OCI-LY3 (cell line): ENCODE results near the gene CXCL10.

ENCODE experiments used
- H2AFZ ChIP-seq: fragments of 200-600, 300-600 bp; shearing (Covaris generic); 2 replicates; pipeline ENCODE4 v1.6.0; 2014; ENCODE audit warnings: antibody characterized with exemption, low read depth, low read length
- H3K27ac ChIP-seq: fragments of 200-600, 300-600 bp; sonication (generic); 2 replicates; pipeline ENCODE4 v1.5.1; 2014; ENCODE audit warnings: mild to moderate bottlenecking, low read length, moderate library complexity, mixed read lengths
- H3K27me3 ChIP-seq: fragments of 200-600, 300-600 bp; sonication (generic); 2 replicates; pipeline ENCODE4 v1.6.1; 2014; ENCODE audit warnings: low read depth, low read length, mixed read lengths
- H3K36me3 ChIP-seq: fragments of 200-600, 300-600 bp; sonication (generic); replicated peaks from 2 replicates; pipeline ENCODE3; 2014; ENCODE audit warnings: low read depth, low read length, mixed read lengths
- H3K4me1 ChIP-seq: fragments of 300-600, 200-600 bp; sonication (generic); 2 replicates; pipeline ENCODE4 v1.6.1; 2014; ENCODE audit warnings: low read length, mixed read lengths
- H3K4me2 ChIP-seq: fragments of 200-600, 300-600 bp; sonication (generic); 2 replicates; pipeline ENCODE4 v1.6.1; 2014; ENCODE audit warnings: low read length, mixed read lengths
- H3K4me3 ChIP-seq: fragments of 300-600, 200-600 bp; sonication (generic); 2 replicates; pipeline ENCODE4 v1.5.1; 2014; ENCODE audit warnings: antibody characterized with exemption, mild to moderate bottlenecking, low read length, moderate library complexity
- H3K79me2 ChIP-seq: fragments of 300-600, 200-600 bp; shearing (Covaris generic); 2 replicates; pipeline ENCODE4 v1.6.1; 2014; ENCODE audit warnings: mild to moderate bottlenecking, low read length, mixed read lengths
- H3K9ac ChIP-seq: fragments of 300-600, 200-600 bp; shearing (Covaris generic); 2 replicates; pipeline ENCODE4 v1.6.0; 2014; ENCODE audit warnings: mild to moderate bottlenecking, low read length, moderate library complexity
- H3K9me3 ChIP-seq: fragments of 200-600, 300-600 bp; shearing (Covaris generic); 2 replicates; pipeline ENCODE4 v1.6.1; 2014; ENCODE audit warnings: low read length, mixed read lengths; ENCODE audit not compliant: insufficient read depth
- H4K20me1 ChIP-seq: fragments of 200-600, 300-600 bp; sonication (generic); 2 replicates; pipeline ENCODE4 v1.6.1; 2016; ENCODE audit warnings: low read length, mixed read lengths; ENCODE audit not compliant: insufficient read depth
- EZH2phosphoT487 ChIP-seq: fragments of 200-600 bp; shearing (Covaris generic); IDR thresholded peaks from 2 replicates; pipeline ENCODE4 v1.6.1; 2018; ENCODE audit warnings: antibody characterized with exemption, mixed run types, low read depth
- TF ChIP-seq, protein P1 (sequence below): fragments of 200-600, 300-600 bp; sonication (generic); IDR thresholded peaks from 2 replicates; pipeline ENCODE4 v1.5.1; 2014; ENCODE audit warnings: antibody characterized with exemption, low read length, low read depth

Gene CXCL10

DNA sequence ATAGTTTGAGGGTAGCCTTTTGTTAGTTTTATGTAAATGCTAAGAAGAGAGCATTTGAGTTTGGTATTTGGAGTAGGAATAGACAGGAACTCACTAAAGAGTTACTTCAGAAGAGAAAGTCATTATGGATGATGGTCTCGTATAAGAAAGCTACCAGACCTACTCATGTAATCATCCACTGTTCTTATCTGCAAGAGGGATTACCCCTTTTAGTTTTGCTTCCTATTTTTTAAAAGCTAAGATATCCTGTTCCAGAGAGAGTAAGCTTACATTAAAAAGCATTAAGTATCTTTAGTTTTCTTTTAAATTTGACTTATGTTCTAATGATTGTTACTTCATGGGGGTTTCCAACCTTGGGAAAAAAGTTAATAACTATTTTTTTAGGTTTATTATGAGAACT lies 38.7 kb upstream of the CXCL10 start:
- no peak for TF ChIP-seq EZH2phosphoT487
- TF ChIP-seq, protein P1, sequence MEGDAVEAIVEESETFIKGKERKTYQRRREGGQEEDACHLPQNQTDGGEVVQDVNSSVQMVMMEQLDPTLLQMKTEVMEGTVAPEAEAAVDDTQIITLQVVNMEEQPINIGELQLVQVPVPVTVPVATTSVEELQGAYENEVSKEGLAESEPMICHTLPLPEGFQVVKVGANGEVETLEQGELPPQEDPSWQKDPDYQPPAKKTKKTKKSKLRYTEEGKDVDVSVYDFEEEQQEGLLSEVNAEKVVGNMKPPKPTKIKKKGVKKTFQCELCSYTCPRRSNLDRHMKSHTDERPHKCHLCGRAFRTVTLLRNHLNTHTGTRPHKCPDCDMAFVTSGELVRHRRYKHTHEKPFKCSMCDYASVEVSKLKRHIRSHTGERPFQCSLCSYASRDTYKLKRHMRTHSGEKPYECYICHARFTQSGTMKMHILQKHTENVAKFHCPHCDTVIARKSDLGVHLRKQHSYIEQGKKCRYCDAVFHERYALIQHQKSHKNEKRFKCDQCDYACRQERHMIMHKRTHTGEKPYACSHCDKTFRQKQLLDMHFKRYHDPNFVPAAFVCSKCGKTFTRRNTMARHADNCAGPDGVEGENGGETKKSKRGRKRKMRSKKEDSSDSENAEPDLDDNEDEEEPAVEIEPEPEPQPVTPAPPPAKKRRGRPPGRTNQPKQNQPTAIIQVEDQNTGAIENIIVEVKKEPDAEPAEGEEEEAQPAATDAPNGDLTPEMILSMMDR, result no peak
- Histone ChIP-seq H3K9me3 (no peaks in the 10 kb centered on the region; the same call in 1 of the 2 replicates), H3K9ac (peak overlapping the region; percentile 86), H3K27me3 (no peaks in the 10 kb centered on the region), H4K20me1 (no peaks in the 10 kb centered on the region), H3K4me2 (peak overlapping the region; percentile 65), H3K27ac (peak overlapping the region; percentile 95), H3K79me2 (peaks cover 9% of the 10 kb centered on the region; the same call in 1 of the 2 replicates), H2AFZ (no peak overlapping the region), H3K4me1 (peaks cover 81% of the 10 kb centered on the region), H3K4me3 (peak overlapping the region; percentile 17; the same call in 1 of the 2 replicates), H3K36me3 (peaks cover 15% of the 10 kb centered on the region)

DNA sequence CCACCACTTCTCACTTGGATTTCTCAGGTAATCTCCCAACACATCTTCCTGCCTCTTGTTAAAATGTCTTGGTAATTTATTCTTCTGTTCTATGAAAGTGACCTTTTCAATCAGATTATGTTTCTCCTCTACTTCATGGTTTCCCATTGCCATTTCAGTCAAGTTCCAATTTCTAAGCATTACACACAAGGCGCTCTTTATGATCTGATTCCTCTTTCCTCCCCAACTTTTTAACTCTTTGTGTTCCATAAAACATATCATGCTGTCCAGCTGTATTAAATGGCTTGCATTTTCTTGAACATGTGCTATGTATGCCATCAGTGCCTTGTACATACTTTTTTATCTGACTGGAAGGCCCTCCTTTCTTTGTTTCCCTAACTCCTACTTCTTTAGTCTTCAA lies 38.1 kb upstream of the CXCL10 start:
- Histone ChIP-seq H4K20me1 (no peaks in the 10 kb centered on the region), H2AFZ (no peak overlapping the region), H3K27me3 (no peaks in the 10 kb centered on the region), H3K9me3 (no peaks in the 10 kb centered on the region; the same call in 1 of the 2 replicates), H3K27ac (peak overlapping the region; percentile 95), H3K79me2 (peaks cover 10% of the 10 kb centered on the region; the same call in 1 of the 2 replicates), H3K36me3 (peaks cover 14% of the 10 kb centered on the region), H3K4me2 (peak overlapping the region; percentile 65), H3K4me3 (peak overlapping the region; percentile 17; the same call in 1 of the 2 replicates), H3K4me1 (peaks cover 82% of the 10 kb centered on the region), H3K9ac (peak overlapping the region; percentile 86)
- no peak for TF ChIP-seq EZH2phosphoT487
- TF ChIP-seq, protein P1, result no peak

GRCh38 chr4:76060506-76060905 lies 37.2 kb upstream of the CXCL10 start:
- peaks cover 87% of the 10 kb centered on the region for H3K4me1 ChIP-seq
- H3K27me3 ChIP-seq, result no peaks in the 10 kb centered on the region
- TF ChIP-seq EZH2phosphoT487, result no peak
- TF ChIP-seq, protein P1, result no peak
- peak overlapping the region; percentile 65 for H3K4me2 ChIP-seq
- peaks cover 16% of the 10 kb centered on the region; the same call in 1 of the 2 replicates for H3K79me2 ChIP-seq
- peaks cover 7% of the 10 kb centered on the region for H3K36me3 ChIP-seq
- H4K20me1 ChIP-seq, result no peaks in the 10 kb centered on the region
- no peak overlapping the region for H2AFZ ChIP-seq
- H3K9ac ChIP-seq, result peak overlapping the region; percentile 86
- H3K4me3 ChIP-seq, result peak overlapping the region; percentile 17; the same call in 1 of the 2 replicates
- peak overlapping the region; percentile 95 for H3K27ac ChIP-seq
- no peaks in the 10 kb centered on the region for H3K9me3 ChIP-seq

GRCh38 chr4:76059750-76060149 lies 36.5 kb upstream of the CXCL10 start:
- Histone ChIP-seq H3K36me3 (peaks cover 7% of the 10 kb centered on the region), H4K20me1 (no peaks in the 10 kb centered on the region), H3K79me2 (peaks cover 16% of the 10 kb centered on the region; the same call in 1 of the 2 replicates), H3K9ac (peak overlapping the region; percentile 86), H3K9me3 (no peaks in the 10 kb centered on the region), H2AFZ (no peak overlapping the region), H3K27ac (peak overlapping the region; percentile 95), H3K4me3 (no peak overlapping the region), H3K27me3 (no peaks in the 10 kb centered on the region), H3K4me1 (peaks cover 94% of the 10 kb centered on the region), H3K4me2 (peak overlapping the region; percentile 65)
- TF ChIP-seq, protein P1, result no peak
- no peak for TF ChIP-seq EZH2phosphoT487
